GM19043 (cell line): ENCODE results near the gene LGR4.
A peak's percentile ranks its signal among the peaks of the same experiment; 100 is the strongest.

Experiments
- ATAC-seq: cut with Tn5 transposase; IDR thresholded peaks from one replicate; pipeline ENCODE4 v1.9.1; 2021; ENCODE audit warnings: low read depth; ENCODE audit not compliant: unreplicated experiment

The LGR4 gene

DNA sequence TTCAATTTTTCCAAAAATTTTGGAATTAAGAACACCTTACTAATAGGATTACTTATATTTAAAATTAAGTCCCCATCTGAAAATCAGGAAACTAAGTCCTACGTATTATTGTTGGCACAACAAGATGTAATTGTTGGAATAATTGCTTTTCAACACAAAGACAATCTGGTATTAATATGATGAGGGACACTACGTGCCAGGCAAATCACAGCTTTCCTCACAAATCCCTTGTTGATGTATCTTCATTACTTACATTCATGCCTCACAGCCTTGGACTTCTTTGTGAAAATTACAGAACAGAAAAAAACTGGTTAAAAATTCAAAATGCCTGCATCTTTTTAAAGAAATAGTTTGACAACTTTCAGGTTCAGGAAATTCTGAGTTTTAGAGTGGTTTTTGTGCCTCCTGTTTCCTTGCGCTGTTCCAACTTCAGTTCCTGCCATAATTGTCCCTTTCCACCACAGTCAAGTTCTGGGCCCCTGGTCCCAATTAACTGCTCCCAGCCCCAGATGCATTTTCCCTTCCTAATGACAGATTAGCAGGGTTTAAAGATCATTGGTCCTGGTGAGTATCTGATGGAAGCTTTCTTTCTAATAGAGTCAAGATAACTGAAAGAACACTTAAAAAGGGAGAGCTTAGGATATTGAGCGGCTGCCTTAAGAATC is 86.3 kb downstream of the LGR4 start:
- no peak for ATAC-seq

DNA sequence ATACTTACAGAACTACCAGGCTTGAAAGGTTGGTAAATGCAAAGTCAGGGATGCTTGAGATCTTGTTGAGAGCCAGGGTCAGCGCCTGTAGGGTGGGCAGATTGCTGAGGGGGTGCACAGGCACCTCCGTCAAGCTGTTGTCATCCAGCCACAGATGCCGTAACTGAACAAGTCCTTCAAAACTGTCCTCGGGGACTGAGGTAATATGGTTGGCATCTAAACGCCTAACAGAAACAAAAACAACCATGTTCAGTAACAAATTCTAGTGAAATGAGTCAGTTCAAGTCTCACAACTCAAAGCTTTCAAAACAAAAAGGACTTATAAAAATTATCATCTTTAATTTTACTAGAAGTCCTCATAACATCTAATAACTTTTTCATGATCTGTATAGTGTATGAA is 87.3 kb downstream of the LGR4 start:
- ATAC-seq: no peak

DNA sequence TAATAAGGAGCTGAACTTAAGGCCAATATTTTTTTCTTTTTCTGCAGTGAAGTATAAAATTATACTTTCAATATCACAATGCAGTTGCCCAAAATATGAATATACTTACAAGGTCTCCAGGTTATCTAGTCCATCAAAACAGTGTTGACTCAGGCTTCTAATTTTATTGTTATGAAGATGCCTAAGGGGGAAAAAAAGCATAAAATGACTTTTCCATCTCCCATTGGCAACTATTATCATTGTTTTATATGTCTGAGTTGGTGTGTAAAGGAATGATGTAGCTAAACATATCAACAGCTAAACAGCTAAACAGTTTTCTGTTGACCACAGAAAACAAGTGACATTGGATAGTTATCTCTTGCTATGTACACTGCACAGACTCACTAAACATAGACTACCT is 88.4 kb downstream of the LGR4 start:
- no peak for ATAC-seq

DNA sequence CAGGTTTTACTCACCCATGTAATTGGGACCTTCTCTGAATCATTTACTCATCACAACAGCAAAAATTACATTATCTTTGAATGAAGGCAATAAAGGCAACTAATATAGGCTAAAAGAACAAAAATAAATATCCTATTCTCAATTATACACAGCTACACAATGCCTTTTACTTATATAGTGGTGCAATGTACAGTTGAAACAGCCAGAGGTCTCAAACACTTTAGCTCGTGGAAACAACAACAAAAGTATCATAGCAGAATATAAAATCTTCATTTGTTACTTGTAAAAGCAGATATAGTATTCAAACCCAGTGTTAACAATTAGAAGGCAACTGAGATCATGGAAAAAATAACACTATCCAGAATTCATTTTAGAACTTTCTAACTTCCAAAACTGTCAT is 88.9 kb downstream of the LGR4 start:
- ATAC-seq: no peak

DNA sequence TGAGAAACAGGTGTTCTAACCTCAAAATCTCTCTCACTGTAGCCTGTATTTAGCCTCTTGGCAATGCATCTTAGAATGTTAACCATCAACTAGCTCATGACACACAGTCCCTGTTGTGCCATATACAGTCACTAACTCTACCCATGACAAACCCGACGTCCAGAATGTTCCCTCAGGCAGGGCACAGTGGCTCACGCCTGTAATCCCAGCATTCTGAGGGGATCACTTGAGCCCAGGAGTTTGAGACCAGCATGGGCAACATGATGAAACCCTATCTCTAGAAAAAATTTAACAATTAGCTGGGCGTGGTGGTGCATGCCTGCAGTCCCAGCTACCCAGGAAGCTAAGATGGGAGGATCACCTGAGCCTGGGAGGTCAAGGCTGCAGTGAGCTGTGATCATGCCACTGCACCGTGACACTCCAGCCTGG is 91.3 kb downstream of the LGR4 start:
- ATAC-seq: peak; percentile 59

DNA sequence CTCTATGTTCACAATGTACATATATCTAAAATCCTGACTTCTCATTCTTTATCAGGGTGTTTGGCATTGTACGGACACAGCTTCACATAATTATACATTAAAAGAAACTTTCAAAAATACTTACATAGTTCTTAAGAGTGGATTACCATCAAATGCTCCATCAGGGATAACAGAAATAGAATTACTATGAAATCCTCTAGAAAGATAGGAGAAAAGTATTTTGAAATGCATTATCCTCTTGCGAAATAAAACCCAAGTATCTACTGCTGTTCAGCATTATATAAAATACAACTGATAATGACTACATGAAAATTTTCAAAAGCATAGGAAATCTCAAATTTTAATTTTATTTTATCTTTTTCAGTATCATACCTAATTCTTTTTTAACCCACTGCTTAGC is 91.8 kb downstream of the LGR4 start:
- no peak for ATAC-seq

DNA sequence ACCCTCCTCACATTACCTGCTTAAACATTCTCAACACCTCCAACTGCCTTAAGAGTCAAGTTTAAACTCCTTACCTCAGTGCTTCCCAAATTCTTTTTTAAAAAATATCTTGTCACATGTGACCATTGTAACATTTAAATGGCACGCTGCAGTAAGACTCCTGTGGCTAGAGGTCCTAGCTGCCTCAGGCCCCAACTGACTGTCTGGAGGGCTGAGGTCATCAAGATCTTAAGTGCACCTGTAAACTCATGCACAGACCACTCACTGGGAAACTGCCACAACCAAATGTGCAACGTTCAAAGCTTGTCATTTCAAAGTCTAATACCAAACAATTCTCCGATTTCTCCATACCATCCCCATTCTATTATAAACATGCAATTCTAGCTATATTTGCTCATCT is 93.1 kb downstream of the LGR4 start:
- no peak for ATAC-seq

DNA sequence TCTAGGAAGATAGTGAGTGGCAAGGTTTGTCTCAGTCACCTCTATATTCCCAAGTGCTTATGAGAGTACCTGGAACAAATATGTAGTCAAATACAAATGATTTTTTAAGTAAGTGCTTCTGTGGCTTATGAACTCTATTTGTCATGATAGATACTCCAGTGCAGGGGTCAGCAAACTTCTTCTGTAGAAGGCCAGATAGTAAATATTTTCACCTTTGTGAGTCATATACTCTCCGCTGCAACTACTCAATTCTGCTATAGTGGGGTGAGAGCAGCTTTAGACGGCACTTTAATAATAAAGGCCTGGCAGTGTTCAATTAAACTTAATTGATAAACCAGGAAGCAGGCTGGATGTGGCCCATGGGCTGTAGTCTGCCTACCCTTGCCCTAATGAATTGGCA is 97.2 kb downstream of the LGR4 start:
- ATAC-seq: no peak

DNA sequence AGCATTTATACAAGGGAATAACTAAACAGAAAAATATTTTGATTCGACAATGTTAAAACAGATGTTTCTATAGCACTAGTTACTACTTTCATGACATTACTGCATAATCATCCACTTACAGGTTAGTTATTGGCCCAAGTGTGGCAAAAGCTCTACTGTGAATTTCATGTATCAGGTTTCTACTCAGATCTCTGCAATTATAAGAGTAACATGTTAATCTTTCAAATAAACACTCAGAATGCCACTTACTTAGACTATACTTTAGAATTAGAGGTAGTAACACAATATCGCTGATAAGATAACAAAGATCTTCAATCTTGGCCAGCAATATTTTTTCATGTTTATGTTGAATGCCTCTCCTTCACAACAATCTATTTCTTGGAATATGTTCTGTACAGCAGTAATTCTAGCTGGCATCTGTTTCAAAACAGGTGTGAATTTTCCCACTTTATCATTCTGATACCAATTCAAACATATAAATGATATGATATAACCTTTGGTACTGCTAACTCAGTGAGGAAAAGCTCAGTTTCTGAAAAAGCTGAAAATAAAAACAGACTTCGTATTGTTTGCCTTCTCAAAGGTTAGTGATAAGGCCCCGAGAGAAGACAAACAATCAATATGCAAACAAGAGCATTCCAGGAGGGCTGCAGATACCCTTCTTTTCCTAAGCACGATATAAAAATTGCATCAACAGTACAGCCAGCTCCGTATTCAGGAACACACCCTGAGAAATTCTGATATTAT is 98.6 kb downstream of the LGR4 start:
- no peak for ATAC-seq

DNA sequence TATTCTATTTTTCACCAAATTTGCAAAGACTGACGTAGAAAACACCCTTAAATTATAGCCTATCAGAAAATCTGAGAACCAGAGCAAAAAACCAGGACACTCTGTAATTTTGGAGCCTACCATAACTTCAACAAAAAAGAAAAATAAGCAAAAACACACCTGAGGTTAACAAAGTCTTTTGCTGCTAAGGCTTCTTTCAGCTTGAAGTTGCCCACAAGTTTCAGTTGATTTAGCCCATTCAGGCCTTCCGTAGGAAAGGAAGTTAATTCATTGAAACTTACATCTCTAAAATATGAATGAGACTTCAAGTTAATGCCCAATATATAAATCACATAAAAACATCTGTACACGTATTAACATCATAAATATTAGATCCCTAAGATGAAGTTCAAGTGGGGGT is 99.2 kb downstream of the LGR4 start:
- no peak for ATAC-seq

DNA sequence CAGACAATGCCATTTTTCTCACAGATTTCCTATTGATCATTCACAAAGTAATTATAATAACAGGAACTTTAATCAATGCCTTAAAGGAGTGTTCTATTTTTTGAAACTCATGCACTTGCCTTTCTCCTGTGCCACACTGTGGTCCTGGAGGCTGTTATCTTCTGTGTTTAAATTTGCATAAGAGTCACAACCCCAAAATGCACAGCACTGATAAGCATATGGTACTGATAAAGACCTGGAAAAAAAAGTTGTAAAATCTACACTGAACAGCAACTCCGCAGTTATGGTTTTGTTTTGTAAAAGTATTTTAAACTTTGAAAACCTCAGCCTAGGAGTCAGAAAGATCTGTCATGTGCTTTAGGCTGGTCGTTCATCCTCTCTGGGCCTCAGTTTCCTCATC is 100.4 kb downstream of the LGR4 start:
- no peak for ATAC-seq

DNA sequence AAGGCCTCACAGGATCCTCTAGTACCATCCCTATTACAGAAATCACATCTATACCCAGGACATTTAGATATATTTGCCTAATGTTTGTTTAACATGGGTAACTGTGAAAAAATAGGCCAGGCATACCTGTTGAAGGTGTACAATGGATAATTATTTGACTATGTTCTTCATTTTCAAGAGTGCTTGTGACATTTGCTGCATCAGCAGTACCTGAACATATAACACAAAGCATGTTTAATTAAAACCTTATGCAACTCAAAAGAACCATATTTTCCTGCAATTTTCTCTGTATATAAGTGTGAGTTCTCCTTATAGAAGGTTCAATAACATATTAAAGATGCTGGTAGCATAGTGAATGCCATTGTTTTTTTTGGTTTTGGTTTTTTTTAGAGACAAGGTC is 101.1 kb downstream of the LGR4 start:
- no peak for ATAC-seq

DNA sequence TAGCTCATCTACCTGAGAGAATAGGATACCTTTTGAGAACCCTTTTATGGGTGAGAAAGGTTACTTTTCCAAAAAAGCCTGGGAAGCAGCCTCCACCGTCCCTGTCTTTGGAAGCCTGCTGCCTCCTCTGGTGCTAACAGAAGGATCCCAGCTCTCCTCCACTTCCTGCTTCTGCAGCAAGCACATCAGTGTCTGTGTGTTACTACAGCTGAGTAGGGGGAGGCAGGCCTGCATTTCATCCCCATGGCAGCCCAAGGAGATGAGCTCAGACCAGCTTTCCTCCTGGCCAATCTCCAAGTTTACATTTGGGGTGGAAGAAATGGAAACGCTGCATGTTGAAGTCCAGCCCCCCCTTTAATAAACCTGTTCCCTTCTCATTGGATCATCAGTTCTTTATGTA is 102.2 kb downstream of the LGR4 start:
- ATAC-seq: no peak

DNA sequence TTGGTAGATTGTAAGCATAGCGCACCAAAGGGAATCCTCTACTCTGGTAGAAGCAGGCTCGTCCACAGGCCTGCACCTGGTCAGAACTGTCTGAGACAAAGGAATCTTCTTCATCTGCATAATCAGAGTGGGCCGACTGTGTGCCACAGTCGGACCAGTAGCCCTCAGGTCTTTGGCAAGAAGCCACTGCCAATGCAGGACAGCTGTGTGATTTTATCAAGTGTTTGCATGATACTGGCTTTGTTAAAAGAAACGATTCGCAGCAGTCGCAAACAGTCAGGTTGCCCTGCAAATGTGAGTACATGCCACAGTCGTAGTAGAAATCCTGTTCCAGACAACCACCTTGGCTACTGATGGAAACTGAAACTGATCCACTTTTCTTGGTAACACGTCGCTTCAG is 104.7 kb downstream of the LGR4 start:
- ATAC-seq: no peak

DNA sequence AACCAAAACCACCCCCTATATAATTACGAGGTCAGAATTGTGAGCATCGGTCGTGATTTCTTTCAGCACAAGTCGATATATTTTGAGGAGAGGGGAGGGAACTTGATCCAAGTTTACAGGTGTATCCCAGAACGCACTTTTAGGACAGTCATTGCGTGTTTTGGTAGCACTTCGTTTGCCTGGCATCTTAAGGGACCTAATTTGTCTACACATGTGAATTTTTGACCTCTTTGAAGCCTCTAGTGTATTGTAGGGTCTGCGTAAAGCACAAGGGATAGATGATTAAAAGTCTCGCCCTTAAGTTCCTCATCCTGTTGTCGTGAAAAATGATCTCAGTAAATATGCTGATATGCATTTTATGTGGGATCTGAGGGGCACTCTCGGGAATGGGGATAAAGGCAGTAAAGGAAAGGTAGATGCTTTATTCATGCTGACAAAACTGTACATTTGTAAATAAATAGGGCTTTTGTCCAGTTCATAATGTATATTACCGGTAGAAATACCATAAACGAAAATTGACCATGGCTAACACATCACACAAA is 108.9 kb downstream of the LGR4 start:
- no peak for ATAC-seq

DNA sequence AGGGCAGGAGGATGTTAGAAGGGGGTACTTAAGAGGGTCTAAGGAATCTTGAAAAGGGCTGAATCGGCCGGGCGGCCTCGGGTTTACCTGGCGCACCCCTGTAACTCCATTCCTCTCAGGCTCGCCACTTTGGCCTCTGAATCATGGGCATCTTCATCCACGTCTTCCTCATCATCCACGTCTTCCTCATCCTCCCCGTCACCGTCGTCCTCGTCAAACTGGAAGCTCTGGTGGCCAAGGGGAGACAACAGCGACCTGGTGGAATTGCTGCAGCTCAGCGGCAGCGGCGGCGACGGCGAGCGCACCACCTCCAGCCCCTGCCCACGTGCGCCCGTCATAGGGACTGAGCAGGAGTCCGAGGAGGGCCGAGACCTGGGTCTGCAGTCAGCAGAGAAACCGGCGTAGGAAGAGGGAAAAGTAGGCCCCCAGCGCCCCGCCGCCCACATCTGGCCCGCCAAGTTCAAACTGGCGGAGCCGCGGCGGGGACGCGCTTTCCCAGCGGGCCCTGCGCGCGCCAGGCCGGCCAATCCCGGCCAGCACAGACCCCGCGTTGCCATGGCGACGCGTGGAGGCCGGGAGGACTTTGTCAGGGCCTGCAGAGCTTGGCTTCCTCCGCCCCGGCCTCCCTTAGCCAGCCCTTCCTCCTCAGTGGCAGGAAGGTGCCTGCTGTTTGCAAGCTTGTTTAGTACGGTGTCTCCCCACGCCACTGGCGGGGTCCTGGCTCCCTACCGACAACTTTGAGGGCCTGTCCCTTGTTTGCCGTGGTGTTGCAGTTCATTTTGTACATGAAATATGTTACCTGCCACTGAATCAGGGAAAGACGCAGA is 109.6 kb downstream of the LGR4 start, which contains the start of gene CCDC34:
TSS of gene CCDC34 (minus strand) at position 467 of the 827 bp plus-strand sequence. CDS start at position 446, 21 bp downstream.
- peak; percentile 99 for ATAC-seq

DNA sequence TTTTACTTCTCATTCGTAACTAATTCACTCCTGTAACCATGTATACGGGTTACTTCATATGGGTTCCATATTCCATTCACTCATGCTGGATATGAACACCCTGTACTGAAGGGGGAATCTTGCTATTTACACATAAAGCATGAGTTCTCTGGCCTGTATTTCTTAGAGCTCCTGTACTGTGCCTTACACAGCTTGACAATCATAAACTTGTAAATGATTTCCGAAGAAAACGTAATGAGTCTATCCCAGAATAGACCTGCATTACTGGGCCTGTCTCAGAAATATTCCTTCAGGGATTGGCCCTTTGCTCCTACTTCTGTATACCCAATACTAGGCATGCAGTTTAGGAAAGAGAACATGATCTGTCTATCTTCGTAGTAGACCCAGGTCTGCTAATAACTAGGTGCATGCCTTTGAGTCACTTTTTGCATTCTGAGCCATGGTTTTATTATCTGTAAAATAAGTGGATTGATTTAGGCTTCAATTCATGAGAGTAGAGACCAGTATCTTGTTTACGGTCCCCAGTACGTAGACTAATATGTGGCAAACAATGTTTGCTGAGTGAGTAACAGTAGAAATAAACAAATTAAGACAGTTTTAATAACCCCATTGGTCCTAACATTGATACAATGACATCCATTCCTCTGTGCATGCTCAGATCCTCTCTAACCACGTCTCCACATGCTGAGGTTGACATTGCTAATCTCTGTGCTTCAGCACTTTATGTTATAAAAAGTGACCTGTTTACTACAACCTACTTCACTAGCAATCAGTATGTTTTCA is 110.8 kb downstream of the LGR4 start:
- no peak for ATAC-seq

DNA sequence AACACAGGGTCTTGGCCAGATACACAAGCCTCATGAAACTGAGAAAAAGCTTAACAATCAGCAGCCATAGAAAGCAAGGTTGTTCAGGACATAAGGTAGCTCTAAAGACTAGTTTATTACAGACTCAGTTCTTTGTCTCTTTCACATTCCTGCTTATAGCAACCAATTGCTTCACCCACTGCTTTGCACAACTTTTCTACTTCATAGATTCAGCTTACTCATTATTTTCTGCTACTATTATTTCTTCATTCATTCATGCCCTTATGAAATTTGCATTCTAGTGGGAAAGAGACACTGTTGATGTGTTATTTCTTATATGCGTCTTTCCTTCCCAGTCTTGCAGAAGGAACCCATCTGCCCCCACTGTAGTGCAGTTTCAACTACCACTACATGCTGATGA is 114.3 kb downstream of the LGR4 start:
- no peak for ATAC-seq

DNA sequence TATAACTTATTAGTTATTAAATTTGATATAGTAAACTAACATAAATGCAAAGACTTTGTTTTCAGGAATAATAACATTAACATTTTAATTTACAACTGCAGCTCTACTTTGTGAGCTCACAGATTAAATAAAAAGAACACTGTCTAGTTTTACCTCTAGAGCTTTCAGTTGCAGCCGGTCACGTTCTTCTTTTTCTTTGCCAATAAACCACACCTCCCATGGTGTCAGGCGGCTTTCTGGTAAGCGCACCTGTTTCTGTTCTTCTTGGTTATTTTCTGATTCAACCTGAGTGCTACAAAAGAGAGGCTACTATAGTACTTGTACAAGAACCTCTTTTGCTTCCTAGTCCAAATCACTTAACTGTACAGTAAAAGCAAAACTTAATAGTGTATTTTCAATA is 115.3 kb downstream of the LGR4 start:
- ATAC-seq: no peak

DNA sequence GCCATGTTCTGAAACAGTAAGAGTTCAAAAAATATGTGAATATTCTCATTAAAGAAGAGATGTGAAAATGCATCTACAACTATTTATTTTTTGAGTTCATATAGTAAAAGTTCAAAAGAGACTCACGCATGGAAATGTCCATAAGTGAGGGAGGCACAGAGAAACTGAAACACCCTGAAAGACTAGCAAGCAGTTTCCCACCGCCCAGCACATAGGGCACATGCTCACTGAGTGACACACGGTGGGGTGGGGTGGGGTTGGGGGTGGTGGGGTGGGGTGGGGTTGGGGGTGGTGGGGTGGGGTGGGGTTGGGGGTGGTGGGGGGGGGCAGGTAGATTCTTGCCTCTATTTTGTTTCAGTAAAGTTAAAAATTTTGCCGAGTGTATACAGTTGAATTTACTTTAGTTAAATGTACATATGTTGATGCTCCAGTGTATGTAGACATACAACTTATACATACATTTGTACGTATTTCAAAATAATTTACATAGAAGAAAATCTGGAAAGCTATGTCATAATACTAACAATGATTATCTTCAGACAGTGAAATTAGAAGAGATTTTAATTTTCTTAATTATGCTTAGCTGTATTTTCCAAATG is 115.9 kb downstream of the LGR4 start:
- ATAC-seq: no peak
